Activated CD8-positive, alpha-beta memory T cell treated with anti-CD3 and anti-CD28 coated beads, Interleukin-2, amount 50 U/mL, for 48 hours (primary cell): ENCODE results near the gene M6PR.
A peak's percentile ranks its signal among the peaks of the same experiment; 100 is the strongest.
"Not testable (repeated sequence)": the region's sequence is repeated elsewhere in the genome, so short reads cannot be mapped to it uniquely, and the experiment has no call there.

ENCODE experiments used
- DNase-seq: peaks from one replicate; pipeline ENCODE4 v3.0.0-alpha.2; 2020

Gene M6PR

DNA sequence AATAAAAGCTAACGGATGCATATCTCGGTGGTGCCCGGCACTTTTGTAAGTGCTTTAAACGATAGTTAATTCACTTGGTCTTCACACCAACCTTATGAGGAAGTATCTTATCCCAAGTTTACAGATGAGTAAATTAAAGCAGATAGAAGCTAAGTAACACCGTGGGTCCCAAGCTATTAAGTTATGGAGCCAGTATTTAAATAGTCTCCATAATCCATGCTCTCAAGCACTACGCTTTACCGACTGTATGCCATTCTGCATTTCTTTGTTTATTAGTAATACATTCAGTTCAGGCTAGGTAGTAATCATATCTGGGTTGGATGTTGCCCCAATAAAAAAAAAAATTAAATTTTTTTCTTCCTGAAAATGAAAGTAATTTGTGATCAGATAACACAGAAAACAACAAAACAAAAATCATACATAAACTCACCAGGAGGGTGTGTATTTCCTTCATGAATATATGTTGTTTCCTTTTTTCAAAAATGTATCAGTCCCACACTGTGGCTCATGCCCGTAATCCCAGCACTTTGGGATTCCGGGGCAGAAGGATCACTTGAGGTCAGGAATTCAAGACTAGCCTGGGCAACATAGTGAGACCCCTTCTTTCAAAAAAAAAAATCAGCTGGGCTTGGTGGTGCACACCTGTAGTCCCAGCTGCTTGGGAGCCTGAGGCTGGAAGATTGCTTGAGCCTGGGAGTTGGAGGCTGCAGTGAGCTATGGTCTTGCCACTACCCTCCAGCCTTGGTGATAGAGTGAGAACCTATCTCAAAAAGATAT lies 1.4 kb upstream of the M6PR start:
- DNase-seq, result no peak

DNA sequence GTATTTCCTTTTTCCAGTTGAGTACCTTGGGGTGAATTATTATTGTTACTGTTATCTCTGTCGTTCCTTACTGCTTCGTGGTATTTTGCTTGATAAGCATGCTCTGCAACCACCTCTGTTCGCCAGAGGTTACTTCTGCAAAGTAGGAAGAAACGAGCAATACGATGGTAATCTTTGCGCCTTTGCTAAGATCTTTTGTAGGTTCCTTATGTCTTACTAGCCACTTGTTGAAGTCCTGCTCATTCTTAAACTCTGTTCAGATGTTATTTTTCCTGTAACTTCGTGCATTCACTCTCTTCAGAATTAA lies 729 bp upstream of the M6PR start:
- no peak for DNase-seq

DNA sequence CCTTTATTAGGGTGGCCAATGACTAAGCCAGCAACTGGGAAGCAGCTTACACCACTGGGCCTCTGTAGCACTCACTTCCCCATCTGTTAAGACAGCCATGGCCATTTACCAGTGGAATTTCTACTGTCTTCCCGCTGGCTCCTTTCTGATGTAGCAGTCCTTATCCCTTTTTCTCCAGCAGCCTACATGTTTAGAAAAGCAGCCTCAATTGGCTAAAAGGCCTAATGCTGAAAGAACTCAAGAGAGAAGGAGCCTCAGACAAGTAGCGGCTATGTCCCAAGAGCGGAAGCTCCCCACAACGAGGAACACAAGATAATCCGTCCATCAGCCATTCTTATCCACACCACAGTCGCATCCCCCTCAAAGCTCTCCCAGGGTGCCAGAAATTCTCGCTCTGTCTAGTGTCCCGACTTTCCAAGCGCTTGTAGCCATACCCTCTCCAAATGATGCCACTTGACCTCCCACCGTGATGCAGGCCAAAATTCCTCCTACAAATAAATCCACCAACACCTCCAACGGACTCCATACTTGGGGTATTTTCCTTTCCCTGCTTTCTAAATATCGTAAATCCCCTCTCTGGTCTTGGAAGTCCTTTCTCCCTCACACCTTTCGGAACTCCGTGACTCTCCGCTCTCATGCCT lies 624 bp downstream of the M6PR start:
- DNase-seq, result no peak

DNA sequence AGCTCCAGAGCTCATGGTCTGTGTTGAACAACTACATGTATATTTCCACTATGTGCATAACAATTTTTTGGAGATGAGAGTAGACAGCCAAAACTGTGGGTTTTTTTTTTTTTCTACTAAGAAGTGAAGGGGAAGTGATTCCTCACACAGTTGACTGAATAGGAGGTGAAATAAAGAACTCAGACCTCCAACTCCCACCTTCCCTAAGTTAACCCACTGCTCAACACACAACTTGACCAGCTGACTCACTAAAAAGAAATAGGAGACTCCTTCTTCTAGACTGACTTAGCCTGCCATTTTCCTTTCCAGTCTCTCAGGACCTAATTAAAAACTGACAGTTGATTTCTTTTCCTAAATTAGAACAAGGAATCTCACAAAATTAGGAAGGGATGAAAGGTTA lies 1.7 kb downstream of the M6PR start:
- no peak for DNase-seq

DNA sequence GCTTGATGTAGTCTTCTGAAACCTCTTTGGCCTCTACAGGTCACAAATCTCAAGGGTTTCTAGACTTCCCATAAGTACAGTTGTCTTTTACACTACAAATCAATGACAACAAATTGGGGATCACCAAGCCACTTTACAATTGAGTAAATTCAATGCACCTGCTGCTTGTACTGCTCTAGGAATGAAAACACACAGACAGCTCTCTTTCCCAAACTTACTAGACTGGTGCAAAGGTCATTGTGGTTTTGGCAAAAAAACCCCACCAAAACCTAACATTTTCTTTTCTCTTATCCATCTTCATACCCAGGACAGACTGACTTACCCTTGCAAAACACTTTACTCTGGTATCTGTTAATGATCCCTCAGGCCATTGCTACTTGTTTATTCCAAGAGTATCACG lies 2.7 kb downstream of the M6PR start:
- DNase-seq, result no peak

DNA sequence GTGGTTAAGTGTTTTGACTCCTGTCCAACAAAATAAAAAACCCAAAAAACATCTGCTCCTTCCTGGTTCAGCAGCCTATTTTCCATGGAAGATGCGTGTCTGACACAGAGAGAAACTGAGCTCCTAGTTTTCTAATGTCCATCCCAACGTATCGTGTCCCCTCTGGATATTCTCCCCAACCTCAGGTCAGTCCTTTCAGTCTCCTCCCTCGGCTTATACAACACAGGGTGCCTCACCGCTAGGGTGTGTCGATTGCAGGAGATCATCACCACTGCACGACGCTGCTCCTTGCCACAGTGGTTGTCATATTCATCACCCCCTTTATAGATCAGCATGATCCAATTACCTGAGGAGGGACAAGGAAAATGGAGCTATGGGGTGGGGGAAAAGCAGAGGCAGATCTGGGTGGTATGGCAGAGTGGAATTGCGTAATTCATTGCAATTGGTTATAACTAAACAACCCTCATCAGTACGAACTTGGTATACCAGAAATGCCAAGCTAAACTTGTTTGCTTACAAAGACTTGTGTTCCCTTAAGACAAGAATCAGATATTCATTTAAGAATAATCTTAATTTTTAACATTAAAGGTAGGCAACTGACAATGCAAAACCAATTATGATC lies 5.8 kb downstream of the M6PR start:
- no peak for DNase-seq

DNA sequence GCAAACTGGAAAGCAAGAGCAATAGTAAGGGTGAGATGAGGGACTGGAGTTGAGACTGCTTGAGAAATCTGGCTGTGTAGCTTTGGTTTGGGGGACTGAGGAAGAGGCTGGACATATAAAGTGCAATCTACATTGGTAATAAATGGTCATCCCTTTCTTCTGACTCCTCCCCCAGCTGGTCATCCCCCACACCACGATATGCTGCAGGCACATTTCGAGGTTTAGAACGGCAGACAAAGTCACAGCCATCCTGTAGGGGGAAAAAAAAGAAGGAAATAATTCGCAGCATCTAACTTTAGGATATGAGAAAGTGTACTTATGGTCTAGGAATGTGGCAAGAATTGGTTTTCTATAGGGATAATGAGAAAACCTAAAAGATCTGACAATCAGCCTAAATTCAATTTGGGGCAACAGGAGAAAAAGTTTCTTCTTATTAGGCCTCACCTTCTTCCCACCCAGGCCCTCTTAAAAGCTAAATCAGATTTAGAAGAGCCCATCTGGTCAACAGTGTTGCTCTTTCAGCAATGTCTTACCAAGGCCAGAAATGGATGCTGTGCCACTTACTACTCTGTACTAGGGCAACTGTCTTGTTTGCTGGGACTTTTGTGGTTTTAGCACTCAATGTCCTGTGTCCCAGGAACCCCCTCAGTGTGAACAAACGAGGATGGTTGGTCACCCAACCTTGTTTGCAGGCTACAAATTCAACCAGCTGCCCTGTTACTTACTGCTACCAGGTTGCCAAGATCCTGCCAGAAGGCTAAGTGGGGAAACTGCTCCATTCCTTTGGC lies 7.6 kb downstream of the M6PR start:
- no peak for DNase-seq

DNA sequence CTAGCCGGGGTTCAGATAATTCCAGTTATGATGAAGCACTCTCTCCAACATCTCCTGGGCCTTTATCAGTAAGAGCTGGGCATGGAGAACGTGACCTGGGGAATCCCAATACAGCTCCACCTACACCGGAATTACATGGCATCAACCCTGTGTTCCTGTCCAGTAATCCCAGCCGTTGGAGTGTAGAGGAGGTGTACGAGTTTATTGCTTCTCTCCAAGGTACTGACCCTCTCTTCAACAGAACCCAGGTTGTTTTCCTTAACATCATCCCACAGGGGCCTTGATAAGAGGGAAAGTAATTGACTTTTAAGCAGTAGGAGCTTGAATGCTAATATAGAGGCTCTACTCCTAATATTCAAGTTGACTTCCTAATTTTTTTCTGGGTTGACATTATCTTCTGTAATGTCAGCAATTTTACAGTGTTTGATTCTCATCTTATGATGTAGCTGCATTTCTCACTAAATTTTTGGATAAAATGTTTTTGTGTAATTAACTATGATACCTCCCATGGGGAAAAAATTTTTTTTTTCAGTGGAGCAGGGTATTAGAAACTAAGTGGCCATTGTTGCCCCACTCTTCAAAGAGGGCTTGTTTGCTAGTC lies 11.5 kb downstream of the M6PR start:
- not testable (repeated sequence) for DNase-seq

DNA sequence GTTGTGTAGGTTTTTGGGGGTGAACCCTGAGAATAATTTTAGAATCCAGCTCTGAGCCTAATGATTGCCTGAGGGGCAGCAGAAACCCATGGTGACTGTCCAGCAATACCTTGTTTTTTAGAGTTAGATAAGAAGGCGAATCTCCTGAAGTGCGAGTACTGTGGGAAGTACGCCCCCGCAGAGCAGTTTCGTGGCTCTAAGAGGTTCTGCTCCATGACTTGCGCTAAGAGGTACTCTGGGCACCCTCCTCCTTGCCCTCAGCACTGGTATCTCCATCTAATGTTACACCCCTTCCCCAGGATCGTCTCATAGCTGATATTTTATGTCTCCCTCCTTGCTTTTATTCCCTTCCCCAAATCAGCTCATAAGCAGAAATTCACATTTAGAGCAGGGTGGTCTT lies 12.7 kb downstream of the M6PR start:
- no peak for DNase-seq

DNA sequence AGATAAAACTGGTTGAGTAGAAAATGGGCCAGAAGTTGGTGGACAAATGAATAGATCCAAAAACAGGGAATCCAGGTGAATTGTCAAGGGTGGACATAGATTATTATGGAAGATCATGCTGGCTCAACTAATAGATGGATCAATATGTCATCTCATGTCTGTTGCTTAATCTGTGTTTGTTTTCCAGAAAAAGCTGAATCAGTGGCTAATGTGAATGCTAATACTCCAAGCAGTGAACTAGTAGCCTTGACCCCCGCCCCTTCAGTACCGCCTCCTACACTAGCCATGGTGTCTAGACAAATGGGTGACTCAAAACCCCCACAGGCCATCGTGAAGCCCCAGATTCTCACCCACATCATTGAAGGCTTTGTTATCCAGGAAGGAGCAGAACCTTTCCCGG lies 15.4 kb downstream of the M6PR start:
- DNase-seq, result not testable (repeated sequence)

DNA sequence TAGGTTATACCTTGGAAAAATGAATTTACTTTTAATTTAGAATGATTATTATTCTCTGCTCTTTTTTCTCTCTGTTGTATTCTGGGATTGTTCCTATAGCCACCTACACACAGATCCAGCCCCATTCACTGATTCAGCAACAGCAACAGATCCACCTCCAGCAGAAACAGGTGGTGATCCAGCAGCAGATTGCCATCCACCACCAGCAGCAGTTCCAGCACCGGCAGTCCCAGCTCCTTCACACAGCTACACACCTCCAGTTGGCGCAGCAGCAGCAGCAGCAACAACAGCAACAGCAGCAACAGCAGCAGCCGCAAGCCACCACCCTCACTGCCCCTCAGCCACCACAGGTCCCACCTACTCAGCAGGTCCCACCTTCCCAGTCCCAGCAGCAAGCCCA lies 17.0 kb downstream of the M6PR start:
- not testable (repeated sequence) for DNase-seq

DNA sequence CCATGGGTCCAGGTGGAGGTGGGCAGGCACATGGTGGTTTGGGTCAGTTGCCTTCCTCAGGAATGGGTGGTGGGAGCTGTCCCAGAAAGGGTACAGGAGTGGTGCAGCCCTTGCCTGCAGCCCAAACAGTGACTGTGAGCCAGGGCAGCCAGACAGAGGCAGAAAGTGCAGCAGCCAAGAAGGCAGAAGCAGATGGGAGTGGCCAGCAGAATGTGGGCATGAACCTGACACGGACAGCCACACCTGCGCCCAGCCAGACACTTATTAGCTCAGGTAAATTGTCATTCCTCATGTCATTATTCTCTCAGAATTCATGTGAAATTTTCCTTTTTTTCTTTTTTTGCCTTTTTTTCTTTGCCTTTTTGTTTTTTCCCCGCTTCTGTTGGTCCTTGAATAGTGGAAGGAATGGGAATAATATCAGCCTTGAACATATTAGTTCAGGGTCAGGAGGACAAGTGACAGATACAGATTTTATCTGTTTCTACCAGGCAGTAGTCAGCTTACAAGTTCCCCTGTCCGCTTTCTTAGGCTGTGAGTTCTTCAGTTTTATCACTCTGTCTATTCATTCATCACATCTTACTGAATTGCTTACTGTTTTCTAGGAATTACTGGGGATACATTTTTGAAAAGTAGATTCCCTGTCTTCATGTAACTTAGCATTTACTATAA lies 18.7 kb downstream of the M6PR start:
- DNase-seq, result not testable (repeated sequence)

DNA sequence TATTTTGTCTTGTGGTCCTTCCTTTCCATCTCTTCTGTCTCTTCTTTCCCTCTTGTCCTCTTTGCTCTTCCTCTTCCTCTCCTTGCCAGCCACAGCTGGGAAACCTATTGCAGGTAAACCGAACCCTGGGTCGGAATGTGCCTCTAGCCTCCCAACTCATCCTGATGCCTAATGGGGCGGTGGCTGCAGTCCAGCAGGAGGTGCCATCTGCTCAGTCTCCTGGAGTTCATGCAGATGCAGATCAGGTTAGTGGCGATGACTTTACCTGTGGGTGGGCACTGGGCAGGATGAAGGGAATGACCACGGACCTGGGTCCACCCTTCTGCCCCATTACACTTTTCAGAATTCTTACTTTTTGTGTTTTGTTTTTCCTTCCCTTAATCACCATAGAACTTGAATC lies 26.9 kb downstream of the M6PR start:
- no peak for DNase-seq

DNA sequence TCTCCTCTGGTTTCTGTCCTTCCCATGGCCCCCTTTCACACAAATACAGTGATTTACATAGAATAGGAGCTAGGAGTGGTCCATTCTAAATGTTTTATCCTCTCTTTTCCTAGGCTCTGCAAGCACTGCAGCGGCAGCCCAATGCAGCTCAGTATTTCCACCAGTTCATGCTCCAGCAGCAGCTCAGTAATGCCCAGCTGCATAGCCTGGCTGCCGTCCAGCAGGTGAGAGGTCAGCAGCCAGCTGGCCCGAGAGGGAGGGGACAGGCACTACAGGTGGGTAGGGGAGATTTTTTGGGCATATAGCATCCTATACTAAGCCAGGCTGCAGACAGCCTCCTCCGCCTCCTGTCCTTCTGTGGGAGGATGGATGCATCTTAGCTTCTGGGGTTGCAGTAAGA lies 29.8 kb downstream of the M6PR start:
- DNase-seq, result not testable (repeated sequence)

DNA sequence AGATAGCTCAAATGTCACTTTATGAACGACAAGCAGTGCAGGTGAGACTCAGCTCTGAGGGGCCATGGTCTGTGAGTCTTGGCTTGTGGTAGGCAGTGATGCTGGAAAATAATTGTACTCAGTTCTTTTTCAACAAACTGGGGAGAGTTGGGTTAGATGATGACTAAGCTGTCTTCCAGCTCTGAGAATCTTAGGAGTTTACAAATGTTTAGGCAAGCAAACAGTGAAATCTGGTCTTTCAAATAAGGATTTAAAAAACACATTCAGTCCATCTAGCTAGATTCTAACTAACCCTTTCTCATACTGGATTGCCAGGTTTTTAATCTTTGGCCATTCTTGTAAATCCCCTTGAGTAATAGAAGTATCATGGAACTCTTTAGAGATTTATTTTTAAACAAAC lies 31.7 kb downstream of the M6PR start:
- DNase-seq, result no peak

DNA sequence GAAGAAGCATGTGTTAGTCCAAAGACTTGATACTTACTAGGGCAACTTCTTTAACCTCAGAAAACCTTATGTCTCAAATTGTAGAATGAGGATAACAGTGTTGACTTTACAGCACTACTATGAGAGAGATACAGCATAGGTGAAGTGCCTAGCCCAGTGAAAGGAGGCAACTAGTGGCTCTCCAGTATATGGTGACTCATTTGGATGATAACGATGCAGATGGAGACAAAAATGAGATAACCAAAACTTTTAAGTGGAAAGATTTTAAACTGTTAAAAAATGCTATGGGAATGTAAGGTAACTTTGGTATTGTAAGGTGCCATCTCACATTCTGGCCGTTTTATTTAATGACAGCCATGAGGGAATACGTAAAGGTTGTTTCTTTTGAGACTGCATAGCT lies 32.4 kb downstream of the M6PR start:
- DNase-seq, result no peak

DNA sequence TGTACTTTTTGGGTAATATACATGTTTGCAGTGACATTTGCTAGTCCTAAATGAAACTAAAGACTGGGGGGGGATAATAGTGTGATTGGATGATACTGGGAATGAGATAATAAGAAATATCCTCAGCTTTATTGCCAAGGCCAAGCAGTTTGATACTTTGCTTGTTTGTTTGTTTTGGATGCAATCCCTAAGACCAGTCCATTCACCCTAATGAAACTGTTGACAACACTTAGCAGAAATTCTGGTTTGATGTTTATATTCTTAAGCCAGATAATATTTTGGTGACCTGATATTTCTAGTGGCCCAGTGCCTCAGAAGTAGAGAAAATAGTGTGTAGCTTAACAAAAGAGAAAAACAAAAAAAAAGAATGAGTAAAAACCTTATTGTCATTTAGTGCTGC lies 33.3 kb downstream of the M6PR start:
- DNase-seq, result no peak

DNA sequence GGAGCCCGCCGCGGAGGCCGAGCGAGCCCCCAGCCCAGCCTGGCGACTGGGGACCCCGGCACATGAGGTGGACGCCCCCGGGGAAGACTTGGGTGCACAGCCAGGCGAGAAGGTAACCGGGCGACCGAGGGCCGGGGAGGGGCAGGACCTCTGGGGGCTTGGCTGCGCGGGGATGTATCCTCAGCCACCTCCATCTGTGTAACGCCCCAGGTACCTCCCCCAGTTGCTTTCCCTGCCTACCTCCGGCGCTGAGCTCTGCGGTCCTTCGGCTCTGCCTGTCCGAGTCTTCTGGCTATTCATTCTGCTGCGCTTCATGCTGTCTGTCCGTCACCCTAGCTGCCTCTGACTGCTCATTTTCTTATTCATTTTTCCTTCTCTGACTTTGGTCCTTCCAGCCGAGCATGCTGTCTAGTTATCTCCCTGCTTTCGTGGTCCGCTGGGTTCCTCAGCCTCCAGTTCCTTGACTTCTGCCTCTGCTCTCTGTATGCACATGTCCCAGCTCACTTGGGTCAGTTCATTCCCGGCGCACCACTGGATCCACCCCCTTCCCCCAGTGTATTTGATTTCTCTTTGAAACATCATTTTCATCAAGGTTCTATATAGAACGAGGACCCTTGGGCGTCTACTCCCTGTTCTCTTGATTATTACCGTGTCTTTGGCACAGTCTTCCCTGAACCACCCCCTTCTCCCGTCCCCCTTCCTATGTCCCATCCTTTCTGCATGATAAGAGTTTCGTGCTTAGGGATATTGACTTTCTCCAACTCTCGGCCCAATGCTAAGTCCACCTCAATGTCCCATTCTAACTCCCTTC lies 34.5 kb downstream of the M6PR start:
- DNase-seq, result peak; percentile 78

DNA sequence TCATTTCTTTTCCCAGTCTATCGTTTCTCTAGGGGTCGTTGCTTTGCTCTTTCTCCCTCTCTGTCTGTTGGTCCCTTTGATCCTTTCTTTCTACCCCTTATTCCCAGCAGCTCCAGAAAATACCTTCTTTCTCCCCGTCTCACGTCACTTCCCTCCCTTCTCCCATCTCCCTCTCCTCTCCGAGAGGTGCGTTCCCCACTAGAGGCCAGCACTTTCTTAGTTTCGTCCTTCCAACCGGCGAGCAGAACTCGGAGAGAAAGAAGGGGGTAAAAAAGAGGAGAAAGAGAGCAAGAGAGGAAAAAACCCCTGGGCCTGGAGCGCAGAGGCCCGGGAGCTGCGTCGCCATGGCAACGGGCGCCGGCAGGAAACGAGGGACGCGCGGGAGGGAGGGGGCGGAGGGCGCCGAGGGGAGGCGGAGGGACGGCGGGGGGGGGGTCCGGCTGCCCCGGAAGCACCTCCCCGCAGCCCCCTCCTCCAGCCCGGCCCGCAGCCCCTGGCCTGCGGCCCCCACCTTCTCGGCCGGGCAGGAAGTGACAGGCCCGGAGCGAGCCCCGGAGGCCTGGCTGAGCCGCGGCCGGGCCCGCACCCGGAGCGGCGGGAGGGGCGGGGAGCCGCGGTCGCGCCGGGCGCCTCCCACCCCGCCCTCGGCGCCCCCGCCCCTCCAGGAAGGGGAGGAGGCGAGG lies 35.3 kb downstream of the M6PR start, which contains the start of gene PHC1:
Gene PHC1, plus strand, starts transcription at position 477 of the 683 bp plus-strand sequence. CDS start 3,169 bp downstream, outside the sequence.
- DNase-seq, result peak; percentile 82

DNA sequence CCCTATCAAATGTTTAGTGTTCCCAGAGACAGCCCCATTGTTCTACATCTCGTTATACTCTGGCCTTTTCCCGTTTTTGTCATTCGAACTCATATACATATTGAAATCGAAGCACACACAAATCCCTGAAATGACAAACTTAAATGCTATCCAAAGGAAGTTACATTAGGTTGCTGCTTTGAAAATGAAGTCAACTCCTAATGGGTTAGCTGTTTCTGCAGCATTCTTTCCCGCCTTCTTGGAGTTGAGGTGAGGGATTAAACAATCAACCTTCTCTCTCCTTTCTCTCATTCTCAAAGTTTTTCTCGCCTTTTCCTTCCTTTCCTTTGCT lies 35.8 kb downstream of the M6PR start:
- no peak for DNase-seq

DNA sequence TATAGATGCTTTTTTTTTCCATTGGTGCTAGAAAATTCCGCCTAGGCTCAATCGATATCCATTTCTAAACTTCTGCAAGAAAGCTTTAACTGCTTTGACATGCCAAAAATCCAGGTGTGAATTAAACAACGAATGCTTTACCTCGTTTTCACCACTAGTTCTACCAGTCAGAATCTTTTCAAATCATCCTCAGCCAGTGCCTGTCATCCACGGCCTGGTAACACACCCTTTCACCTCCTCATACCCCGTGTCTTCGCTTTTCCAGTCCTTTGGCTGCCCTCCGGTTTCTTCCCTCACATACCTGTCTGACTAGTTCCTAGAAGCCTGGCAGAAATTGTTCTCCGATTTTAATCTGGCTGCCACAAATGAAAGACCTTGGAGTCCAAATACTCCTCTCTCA lies 36.5 kb downstream of the M6PR start:
- no peak for DNase-seq
